Measurements from ENCODE around the gene TMEM131. TPM values are rescaled to one million over a fixed set of nuclear protein-coding genes. Genes with fewer than 3 reads are reported as not detected.

Gene TMEM131
- polyA plus RNA-seq, 3 donors: 7.0 to 23.6 (median 8.2) TPM

DNA sequence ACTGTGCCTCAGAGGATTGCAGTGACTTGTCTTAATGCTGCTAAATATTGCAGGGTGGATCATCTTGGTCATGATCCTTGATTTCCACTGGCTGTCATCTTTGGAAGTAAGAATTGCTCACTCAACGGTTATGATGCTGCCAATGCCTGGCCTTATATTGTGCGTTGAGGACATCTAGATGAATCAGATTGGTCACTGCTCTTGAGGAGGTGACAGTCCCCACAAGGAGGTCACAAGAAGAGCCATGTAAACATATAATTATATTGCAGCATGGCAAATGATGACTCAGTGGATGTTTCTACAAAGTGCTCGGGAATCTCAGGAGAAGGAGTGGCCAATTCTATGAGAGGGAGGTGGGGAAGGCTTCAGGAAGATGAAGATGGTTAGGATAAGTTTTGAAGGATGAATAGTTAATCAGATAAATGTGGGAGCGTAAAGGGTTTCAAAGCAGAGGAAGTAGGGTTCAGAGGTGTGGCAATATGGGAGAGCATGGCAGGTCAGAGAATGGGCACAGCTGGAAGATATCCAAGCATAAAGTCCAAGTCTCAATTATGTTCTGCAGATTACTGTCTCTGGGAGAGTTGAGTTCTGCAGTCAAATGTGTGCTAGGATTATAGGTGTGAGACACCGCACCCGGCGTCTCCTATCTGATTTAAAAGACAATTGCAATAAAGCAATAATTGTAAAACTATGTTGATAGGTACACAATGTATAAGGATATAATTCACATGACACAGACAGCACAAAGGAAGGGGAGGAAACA lies 21.3 kb upstream of the TMEM131 start:
- Mint-ChIP-seq H3K27me3 (ENCODE audit: low read depth in 3 of 3) (peaks cover 9 to 19% (median 10%) of the 10 kb centered on the region in 3 donors), H3K27ac (peak overlapping the region in 6 of 7 donors; percentile 5 to 82 (median 45)), H3K9me3 (peaks cover 4 to 10% (median 7%) of the 10 kb centered on the region in 7 donors), H3K4me3 (no peak overlapping the region), H3K36me3 (peaks cover 0 to 4% of the 10 kb centered on the region in 2 donors), H3K4me1 (peaks cover 55% of the 10 kb centered on the region)
- TF ChIP-seq, protein P1, sequence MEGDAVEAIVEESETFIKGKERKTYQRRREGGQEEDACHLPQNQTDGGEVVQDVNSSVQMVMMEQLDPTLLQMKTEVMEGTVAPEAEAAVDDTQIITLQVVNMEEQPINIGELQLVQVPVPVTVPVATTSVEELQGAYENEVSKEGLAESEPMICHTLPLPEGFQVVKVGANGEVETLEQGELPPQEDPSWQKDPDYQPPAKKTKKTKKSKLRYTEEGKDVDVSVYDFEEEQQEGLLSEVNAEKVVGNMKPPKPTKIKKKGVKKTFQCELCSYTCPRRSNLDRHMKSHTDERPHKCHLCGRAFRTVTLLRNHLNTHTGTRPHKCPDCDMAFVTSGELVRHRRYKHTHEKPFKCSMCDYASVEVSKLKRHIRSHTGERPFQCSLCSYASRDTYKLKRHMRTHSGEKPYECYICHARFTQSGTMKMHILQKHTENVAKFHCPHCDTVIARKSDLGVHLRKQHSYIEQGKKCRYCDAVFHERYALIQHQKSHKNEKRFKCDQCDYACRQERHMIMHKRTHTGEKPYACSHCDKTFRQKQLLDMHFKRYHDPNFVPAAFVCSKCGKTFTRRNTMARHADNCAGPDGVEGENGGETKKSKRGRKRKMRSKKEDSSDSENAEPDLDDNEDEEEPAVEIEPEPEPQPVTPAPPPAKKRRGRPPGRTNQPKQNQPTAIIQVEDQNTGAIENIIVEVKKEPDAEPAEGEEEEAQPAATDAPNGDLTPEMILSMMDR (IDR thresholded peaks at IDR 0.05): no peak
- WGBS (ENCODE audit: insufficient coverage): 67% methylated on average over 4 of the region's 7 CpGs
- Histone ChIP-seq H3K9ac (ENCODE audit: insufficient read depth, low read length, poor library complexity, severe bottlenecking) (no peak overlapping the region), H2AFZ (ENCODE audit: insufficient read depth, low read depth, low read length, poor library complexity, severe bottlenecking) (no peak overlapping the region), H3K79me2 (ENCODE audit: insufficient read depth, low read length) (no peaks in the 10 kb centered on the region), H4K20me1 (ENCODE audit: insufficient read depth, low read length) (no peaks in the 10 kb centered on the region), H3K27ac (ENCODE audit: low read depth in 1 of 2, low read length in 2 of 2) (no peak overlapping the region), H3K4me2 (replicated peaks; ENCODE audit: extremely low read depth, low read length, poor library complexity, severe bottlenecking) (no peak overlapping the region), H3K4me3 (replicated peaks in 1 of 3; ENCODE audit: low read depth in 2 of 3, low read length in 3 of 3) (no peak overlapping the region), H3K4me1 (ENCODE audit: control insufficient read depth in 1 of 2, insufficient read depth in 2 of 2, low read length in 2 of 2) (peaks cover 38 to 56% of the 10 kb centered on the region in 2 donors), H3K36me3 (replicated peaks in 1 of 2; ENCODE audit: control insufficient read depth in 1 of 2, insufficient read depth in 2 of 2, low read length in 2 of 2) (no peaks in the 10 kb centered on the region), H3K27me3 (ENCODE audit: control insufficient read depth in 2 of 2, insufficient read depth in 2 of 2, low read length in 2 of 2) (peaks cover 0 to 3% of the 10 kb centered on the region in 2 donors), H3K9me3 (replicated peaks in 1 of 2; ENCODE audit: control insufficient read depth in 1 of 2, insufficient read depth in 1 of 2, low read length in 2 of 2) (peaks cover 0 to 3% of the 10 kb centered on the region in 2 donors)
- intact Hi-C loops (cut with micrococcal nuclease): no loop called here
- peak; percentile 29 to 68 (median 32) for DNase-seq

DNA sequence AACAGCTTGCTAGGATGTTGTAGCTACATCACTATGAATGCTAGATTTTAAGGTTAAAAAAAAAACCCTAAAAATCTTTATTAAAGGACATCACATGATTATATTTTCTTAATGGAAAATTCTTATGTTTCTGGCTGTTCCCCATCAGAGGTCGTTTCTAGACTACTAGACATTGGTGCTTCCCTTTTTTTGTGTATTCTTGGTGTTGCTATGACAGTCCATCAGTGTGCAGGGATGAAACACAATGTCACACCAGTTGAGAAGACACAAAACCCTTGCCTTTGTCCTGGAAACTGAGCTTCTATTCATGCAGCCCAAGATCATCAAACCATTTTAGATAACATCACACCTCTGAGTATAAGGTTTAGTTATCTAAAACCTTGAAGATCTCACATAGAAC lies 19.9 kb upstream of the TMEM131 start:
- TF ChIP-seq, protein P1 (IDR thresholded peaks at IDR 0.05): no peak
- Histone ChIP-seq H3K27me3 (ENCODE audit: control insufficient read depth in 2 of 2, insufficient read depth in 2 of 2, low read length in 2 of 2) (peaks cover 0 to 3% of the 10 kb centered on the region in 2 donors), H2AFZ (ENCODE audit: insufficient read depth, low read depth, low read length, poor library complexity, severe bottlenecking) (no peak overlapping the region), H3K36me3 (replicated peaks in 1 of 2; ENCODE audit: control insufficient read depth in 1 of 2, insufficient read depth in 2 of 2, low read length in 2 of 2) (no peaks in the 10 kb centered on the region), H3K4me1 (ENCODE audit: control insufficient read depth in 1 of 2, insufficient read depth in 2 of 2, low read length in 2 of 2) (peaks cover 51 to 60% of the 10 kb centered on the region in 2 donors), H3K79me2 (ENCODE audit: insufficient read depth, low read length) (no peaks in the 10 kb centered on the region), H3K9me3 (replicated peaks in 1 of 2; ENCODE audit: control insufficient read depth in 1 of 2, insufficient read depth in 1 of 2, low read length in 2 of 2) (peaks cover 0 to 3% of the 10 kb centered on the region in 2 donors), H3K27ac (ENCODE audit: low read depth in 1 of 2, low read length in 2 of 2) (no peak overlapping the region), H3K4me3 (replicated peaks in 1 of 3; ENCODE audit: low read depth in 2 of 3, low read length in 3 of 3) (no peak overlapping the region), H4K20me1 (ENCODE audit: insufficient read depth, low read length) (no peaks in the 10 kb centered on the region), H3K9ac (ENCODE audit: insufficient read depth, low read length, poor library complexity, severe bottlenecking) (no peak overlapping the region), H3K4me2 (replicated peaks; ENCODE audit: extremely low read depth, low read length, poor library complexity, severe bottlenecking) (no peak overlapping the region)
- WGBS (ENCODE audit: insufficient coverage): no CpG with 5 or more reads among the region's 1 CpG
- Mint-ChIP-seq H3K27ac (peak overlapping the region in 5 of 7 donors; percentile 40 to 91 (median 78)), H3K36me3 (peaks cover 0 to 6% of the 10 kb centered on the region in 2 donors), H3K4me3 (no peak overlapping the region), H3K4me1 (peaks cover 57% of the 10 kb centered on the region), H3K27me3 (ENCODE audit: low read depth in 3 of 3) (peaks cover 2 to 15% (median 12%) of the 10 kb centered on the region in 3 donors), H3K9me3 (peaks cover 2 to 6% (median 4%) of the 10 kb centered on the region in 7 donors)
- DNase-seq: peak; percentile 33 to 73 (median 61)
- intact Hi-C loops (cut with micrococcal nuclease): no loop called here
